Activated T-helper 1 cell treated with anti-CD3 and anti-CD28 coated beads, Interleukin-2, amount 50 U/mL, for 16 hours (primary cell): ENCODE results near the gene CST8.

Source experiments
- DNase-seq, 2 donors: peaks; one replicate each; pipeline ENCODE4 v3.0.0-alpha.2; 2020; ENCODE audit warnings: low read depth in 1 of 2, low spot score in 1 of 2

Gene CST8

GRCh38 chr20:23475395-23475794, 15.5 kb upstream of the CST8 start:
- DNase-seq = no peak

- DNase-seq = no peak
Measured at GRCh38 chr20:23476015-23476754, 14.7 kb upstream of the CST8 start.

GRCh38 chr20:23477223-23477622, 13.7 kb upstream of the CST8 start:
- no peak for DNase-seq

- DNase-seq = no peak
Measured at GRCh38 chr20:23479043-23479442, 11.9 kb upstream of the CST8 start.

- DNase-seq = no peak
Measured at GRCh38 chr20:23482138-23482537, 8.8 kb upstream of the CST8 start.

GRCh38 chr20:23484081-23484480, 6.8 kb upstream of the CST8 start:
- no peak for DNase-seq

GRCh38 chr20:23488470-23488869, 2.4 kb upstream of the CST8 start:
- no peak for DNase-seq

- no peak for DNase-seq
Measured at GRCh38 chr20:23488996-23489395, 1.9 kb upstream of the CST8 start.

- DNase-seq = no peak
Measured at GRCh38 chr20:23492292-23492691, 1.4 kb downstream of the CST8 start.

- DNase-seq = no peak
Measured at GRCh38 chr20:23493172-23493772, 2.4 kb downstream of the CST8 start.

GRCh38 chr20:23497536-23497935, 6.6 kb downstream of the CST8 start:
- no peak for DNase-seq

- DNase-seq = no peak
Measured at GRCh38 chr20:23501926-23502325, 11.0 kb downstream of the CST8 start.

GRCh38 chr20:23503649-23504048, 12.7 kb downstream of the CST8 start:
- no peak for DNase-seq

- DNase-seq = no peak
Measured at GRCh38 chr20:23507346-23507745, 16.4 kb downstream of the CST8 start.

GRCh38 chr20:23508449-23509229, 17.7 kb downstream of the CST8 start:
- no peak for DNase-seq

- DNase-seq = no peak
Measured at GRCh38 chr20:23509247-23509913, 18.5 kb downstream of the CST8 start.

GRCh38 chr20:23510000-23510590, 19.2 kb downstream of the CST8 start:
- DNase-seq = no peak

GRCh38 chr20:23513164-23513563, 22.2 kb downstream of the CST8 start:
- DNase-seq = no peak

- no peak for DNase-seq
Measured at GRCh38 chr20:23514848-23515247, 23.9 kb downstream of the CST8 start.

GRCh38 chr20:23515250-23515939, 24.5 kb downstream of the CST8 start:
- DNase-seq = no peak

GRCh38 chr20:23517719-23518118, 26.8 kb downstream of the CST8 start:
- no peak for DNase-seq
